ENCODE results near the gene C1orf141.

- TF ChIP-seq CTCF (IDR thresholded peaks at IDR 0.05): no peak
- no peak for TF ChIP-seq POLR2A (IDR thresholded peaks at IDR 0.05)
Measured at GRCh38 chr1:67085326-67085725, 49.4 kb downstream of the C1orf141 start.
